Panc1 (cell line): Measurements from ENCODE around the gene DAG1. TPM values are rescaled to one million over a fixed set of nuclear protein-coding genes. Genes with fewer than 3 reads are reported as not detected.

Experiments used
- ATAC-seq: fragments of 200-7000 bp; cut with Tn5 transposase; 2 replicates; pipeline ENCODE4 v1.9.1; 2020; ENCODE audit warnings: mild to moderate bottlenecking, moderate library complexity
- BruUV-seq: library from RNA; stranded (reverse); fragments of 400-500 nt; replicated peaks from 2 replicates; lab custom pipeline; 2021; lab: Mats Ljungman, UMichigan
- CTCF ChIA-PET: fragments of 300-600 bp; sonication (Branson Sonifier 250); formaldehyde crosslinking; loops from one replicate; lab custom pipeline; 2022; ENCODE audit warnings: antibody characterized with exemption; lab: Charles Lee
- POLR2A ChIA-PET: fragments of 300-600 bp; sonication (Branson Sonifier 250); formaldehyde crosslinking; loops from one replicate; lab custom pipeline; 2022; ENCODE audit warnings: antibody characterized with exemption; lab: Charles Lee
- DNase-seq: peaks from one replicate; pipeline ENCODE4 v3.0.0-alpha.2; 2010; ENCODE audit warnings: low read depth, low spot score
- H3K27ac ChIP-seq: 2 replicates; pipeline ENCODE4 v1.5.1; 2011; ENCODE audit warnings: mild to moderate bottlenecking, low read length, inconsistent platforms
- H3K27me3 ChIP-seq: fragments of 200-500 bp; sonication (Bioruptor generic); 2 replicates; pipeline ENCODE4 v1.6.0; 2014; ENCODE audit warnings: low read length, inconsistent platforms; ENCODE audit not compliant: control insufficient read depth, insufficient read depth
- H3K36me3 ChIP-seq: fragments of 200-500 bp; sonication (Bioruptor generic); 2 replicates; pipeline ENCODE4 v1.5.1; 2014; ENCODE audit warnings: inconsistent platforms, mild to moderate bottlenecking, low read length, moderate library complexity; ENCODE audit not compliant: control insufficient read depth, insufficient read depth
- H3K4me1 ChIP-seq: 2 replicates; pipeline ENCODE4 v1.5.1; 2011; ENCODE audit warnings: inconsistent platforms, mild to moderate bottlenecking, low read length, moderate library complexity; ENCODE audit not compliant: control insufficient read depth, insufficient read depth
- H3K4me3 ChIP-seq, 2 experiments: 2 replicates each; pipeline ENCODE4 v1.5.1; 2011 to 2012; ENCODE audit warnings: low read depth in 2 of 2, low read length in 2 of 2, mild to moderate bottlenecking in 2 of 2, inconsistent platforms in 1 of 2, moderate library complexity in 1 of 2
- H3K9me3 ChIP-seq: fragments of 200-500 bp; sonication (Bioruptor generic); 2 replicates; pipeline ENCODE4 v1.5.1; 2014; ENCODE audit warnings: low read depth, mild to moderate bottlenecking, inconsistent platforms, low read length, moderate library complexity; ENCODE audit not compliant: control insufficient read depth, insufficient read depth
- CTCF ChIP-seq: fragments of 450-650 bp; IDR thresholded peaks from 2 replicates; pipeline ENCODE4 v1.5.1; 2017; ENCODE audit warnings: mild to moderate bottlenecking
- POLR2AphosphoS5 ChIP-seq: IDR thresholded peaks from 2 replicates; pipeline ENCODE4 v1.6.1; 2012; ENCODE audit warnings: mild to moderate bottlenecking, low read depth, low read length, moderate library complexity
- REST ChIP-seq, 2 experiments: IDR thresholded peaks; 2 replicates each; pipeline ENCODE4 v1.6.1; 2011 to 2012; ENCODE audit warnings: low read depth in 2 of 2, control low read depth in 1 of 2, low read length in 1 of 2, mild to moderate bottlenecking in 1 of 2, moderate library complexity in 1 of 2; ENCODE audit not compliant: insufficient read depth in 1 of 2
- SIN3A ChIP-seq: IDR thresholded peaks from 2 replicates; pipeline ENCODE4 v1.6.1; 2012; ENCODE audit warnings: low read depth, mild to moderate bottlenecking, low read length, moderate library complexity, borderline replicate concordance; ENCODE audit not compliant: insufficient read depth
- TCF7L2 ChIP-seq: IDR thresholded peaks from 2 replicates; pipeline ENCODE4 v1.6.1; 2011; ENCODE audit warnings: mild to moderate bottlenecking, low read depth, low read length, inconsistent platforms
- in situ Hi-C: cut with HindIII; loops from 2 replicates; pipeline ENCODE4 v1.10.0; 2016; ENCODE audit warnings: low sequenced_read_pairs, low pct_unique_long_range_greater_than_20kb
- intact Hi-C: fragments of 100-400 bp; cut with micrococcal nuclease; formaldehyde crosslinking; loops from one replicate; pipeline ENCODE4 v1.10.0; 2022; ENCODE audit not compliant: unreplicated experiment
- total RNA-seq: library from RNA; stranded (reverse); gene quantifications from one replicate; pipeline ENCODE4 v1.2.1, GENCODE V29; 2021; ENCODE audit not compliant: unreplicated experiment

Gene DAG1
- total RNA-seq, 1 experiment from 2014 or later: 160 TPM

GRCh38 chr3:49553692-49554632 is 83.9 kb downstream of the DAG1 start, which contains the start of gene BSN:
TSS of gene BSN (plus strand) at chr3:49554477. CDS start at chr3:49554603, 126 bp downstream.
- no peak for TF ChIP-seq CTCF
- no peak for TF ChIP-seq POLR2AphosphoS5
- TF ChIP-seq TCF7L2: no peak
- TF ChIP-seq SIN3A: no peak
- TF ChIP-seq REST (IDR thresholded peaks at IDR 0.05; ENCODE audit: insufficient read depth in 1 of 2, low read depth in 2 of 2, low read length in 1 of 2): no peak; a peak in 4 of 4 replicates
- intact Hi-C loops (no loop called here), in situ Hi-C loops (no loop called here)
- H3K27ac ChIP-seq: peak within 1 kb of the TSS; percentile 89
- no TSS peak for BruUV-seq
- ChIA-PET POLR2A (no interaction called here), CTCF (no interaction called here)
- H3K4me3 ChIP-seq: peak within 1 kb of the TSS; percentile 75 to 87
- H3K9me3 ChIP-seq: no peaks in the 10 kb centered on the region
- H3K27me3 ChIP-seq: peaks cover 4% of the 10 kb centered on the region; the same call in 1 of the 2 replicates
- no peaks in the 10 kb centered on the region for H3K36me3 ChIP-seq
- H3K4me1 ChIP-seq: no peaks in the 10 kb centered on the region
- DNase-seq (peak; percentile 10), ATAC-seq (peak; percentile 92)

- H3K36me3 ChIP-seq: no peaks in the 10 kb centered on the region
- intact Hi-C loops (no loop called here), in situ Hi-C loops (no loop called here)
- H3K27me3 ChIP-seq: peaks cover 4% of the 10 kb centered on the region; the same call in 1 of the 2 replicates
- DNase-seq: no peak
- ATAC-seq: peak; percentile 81
- H3K4me1 ChIP-seq: no peaks in the 10 kb centered on the region
- H3K4me3 ChIP-seq: peak overlapping the region; percentile 50 to 75
- no peaks in the 10 kb centered on the region for H3K9me3 ChIP-seq
- BruUV-seq: no TSS peak
- no peak overlapping the region for H3K27ac ChIP-seq
- POLR2A ChIA-PET: no interaction called here
- no peak for TF ChIP-seq POLR2AphosphoS5
- no peak for TF ChIP-seq CTCF
- TF ChIP-seq SIN3A: peak; percentile 88; the same call in 1 of the 2 replicates
- no peak for TF ChIP-seq TCF7L2
- TF ChIP-seq REST (IDR thresholded peaks at IDR 0.05; ENCODE audit: insufficient read depth in 1 of 2, low read depth in 2 of 2, low read length in 1 of 2): peak; percentile 83 to 89
- CTCF ChIA-PET: no interaction called here
These were observed 84.7 kb downstream of the DAG1 start for GRCh38 chr3:49554633-49555265.
